Gastrocnemius medialis (tissue), 4 donors: ENCODE results near the gene TPO. TPM values are rescaled to one million over a fixed set of nuclear protein-coding genes. Genes with fewer than 3 reads are reported as not detected.
A peak's percentile ranks its signal among the peaks of the same experiment; 100 is the strongest.
"Not testable (repeated sequence)": the region's sequence is repeated elsewhere in the genome, so short reads cannot be mapped to it uniquely, and the experiment has no call there.

Experiments
- ATAC-seq, 2 donors: fragments of 150-250 bp; one replicate each; pipeline ENCODE4 v1.9.1; 2016
- DNase-seq, 2 donors: peaks; one replicate each; pipeline ENCODE4 v3.0.0-alpha.2; 2019
- H3K27ac ChIP-seq, 4 donors: fragments of 200-600 bp; sonication (generic); 1 replicate in 1 of 4; 2 replicates in 3 of 4; pipeline ENCODE4 v1.5.1; 2016 to 2018; ENCODE audit warnings: mild to moderate bottlenecking in 2 of 4, moderate library complexity in 1 of 4
- H3K27me3 ChIP-seq, 3 donors: fragments of 200-600 bp; sonication (generic) in 2 of 3; 1 replicate in 1 of 3; 2 replicates in 2 of 3; pipeline versions ENCODE4 v1.5.1 to v1.6.0; 2016 to 2019; ENCODE audit warnings: mild to moderate bottlenecking in 1 of 3, moderate library complexity in 1 of 3
- H3K36me3 ChIP-seq, 2 donors: fragments of 200-600 bp; sonication (generic) in 1 of 2; one replicate each; pipeline ENCODE4 v1.5.1; 2017 to 2018
- H3K4me1 ChIP-seq, 2 donors: fragments of 200-600 bp; sonication (generic) in 1 of 2; one replicate each; pipeline ENCODE4 v1.5.1; 2016 to 2017; ENCODE audit warnings: mild to moderate bottlenecking in 2 of 2
- H3K4me3 ChIP-seq, 4 donors: fragments of 200-600 bp; sonication (generic) in 3 of 4; 1 replicate in 1 of 4; 2 replicates in 3 of 4; pipeline ENCODE4 v1.5.1; 2016 to 2019; ENCODE audit warnings: mild to moderate bottlenecking in 2 of 4
- H3K9me3 ChIP-seq, 3 donors: fragments of 200-600 bp; sonication (generic) in 2 of 3; 1 replicate in 1 of 3; 2 replicates in 2 of 3; pipeline ENCODE4 v1.5.1; 2016 to 2019
- POLR2A ChIP-seq, 2 donors: fragments of 450-650 bp; IDR thresholded peaks; one replicate each; pipeline ENCODE4 v1.6.1; 2017; ENCODE audit warnings: antibody characterized with exemption in 2 of 2, mild to moderate bottlenecking in 2 of 2, moderate library complexity in 2 of 2
- in situ Hi-C, 4 donors: fragments of 200-750 bp; cut with MboI; loops; one replicate each; pipeline versions ENCODE4 v1.15.0 to v1.8.0; 2017; ENCODE audit warnings: low sequenced_read_pairs in 4 of 4
- intact Hi-C: fragments of 100-400 bp; cut with DNase I; formaldehyde crosslinking; loops from one replicate; pipeline ENCODE4 v1.15.1; 2023; ENCODE audit warnings: low total_unique reads
- total RNA-seq, 4 donors: library from RNA; depleted of rRNA; stranded (reverse); fragments of >200 nt; gene quantifications; one replicate each; pipeline versions ENCODE4 v1.1.0 to v1.2.3, GENCODE V29; 2016
- TF ChIP-seq, protein P1 (sequence below), 5 experiments: fragments of 450-650 bp in 3 of 5; fragments of 200-600 bp in 2 of 5; sonication (generic) in 2 of 5; IDR thresholded peaks in 4 of 5; conservative IDR thresholded peaks in 1 of 5; 1 replicate in 4 of 5; 2 replicates in 1 of 5; pipeline ENCODE4 v1.5.1; 2016 to 2019; ENCODE audit warnings: antibody characterized with exemption in 5 of 5, mild to moderate bottlenecking in 3 of 5, moderate library complexity in 3 of 5

TPO gene
- total RNA-seq, 4 donors from 2014 or later: 3.3 to 11.6 (median 5.3) TPM

DNA sequence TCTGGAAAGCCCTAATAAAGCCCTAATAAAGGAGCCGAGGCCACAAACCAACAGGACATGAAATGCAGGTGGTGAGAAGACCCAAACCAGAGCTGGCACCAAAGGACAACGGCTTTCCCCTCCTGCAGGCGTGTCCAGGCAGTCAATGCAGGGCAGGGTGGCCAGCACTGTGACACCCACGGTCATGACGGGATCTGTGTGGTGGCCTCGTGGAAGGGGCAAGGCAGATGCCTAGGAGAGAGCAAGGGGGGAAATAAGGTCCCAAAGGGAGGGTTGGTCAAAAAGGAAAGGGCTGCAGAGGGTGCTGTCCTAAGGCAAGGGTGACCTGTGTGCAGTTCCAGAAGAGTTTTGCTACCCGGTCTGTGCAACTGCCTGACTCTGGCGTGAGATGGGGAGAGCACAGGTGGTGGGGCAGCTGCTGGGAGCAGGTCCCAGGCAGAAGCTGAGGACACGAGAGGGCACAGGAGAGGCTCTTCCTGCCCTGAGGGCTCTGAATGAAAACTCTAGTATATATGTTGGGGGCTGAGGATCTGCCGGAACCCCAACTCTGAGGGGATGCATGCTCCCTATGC is 156.7 kb downstream of the TPO start:
- Histone ChIP-seq H3K27me3 (peaks cover 0 to 3% (median 0%) of the 10 kb centered on the region in 3 donors), H3K9me3 (no peaks in the 10 kb centered on the region), H3K36me3 (no peaks in the 10 kb centered on the region), H3K4me1 (no peaks in the 10 kb centered on the region), H3K4me3 (no peak overlapping the region), H3K27ac (no peak overlapping the region)
- DNase-seq (no peak), ATAC-seq (no peak)
- TF ChIP-seq, protein P1, sequence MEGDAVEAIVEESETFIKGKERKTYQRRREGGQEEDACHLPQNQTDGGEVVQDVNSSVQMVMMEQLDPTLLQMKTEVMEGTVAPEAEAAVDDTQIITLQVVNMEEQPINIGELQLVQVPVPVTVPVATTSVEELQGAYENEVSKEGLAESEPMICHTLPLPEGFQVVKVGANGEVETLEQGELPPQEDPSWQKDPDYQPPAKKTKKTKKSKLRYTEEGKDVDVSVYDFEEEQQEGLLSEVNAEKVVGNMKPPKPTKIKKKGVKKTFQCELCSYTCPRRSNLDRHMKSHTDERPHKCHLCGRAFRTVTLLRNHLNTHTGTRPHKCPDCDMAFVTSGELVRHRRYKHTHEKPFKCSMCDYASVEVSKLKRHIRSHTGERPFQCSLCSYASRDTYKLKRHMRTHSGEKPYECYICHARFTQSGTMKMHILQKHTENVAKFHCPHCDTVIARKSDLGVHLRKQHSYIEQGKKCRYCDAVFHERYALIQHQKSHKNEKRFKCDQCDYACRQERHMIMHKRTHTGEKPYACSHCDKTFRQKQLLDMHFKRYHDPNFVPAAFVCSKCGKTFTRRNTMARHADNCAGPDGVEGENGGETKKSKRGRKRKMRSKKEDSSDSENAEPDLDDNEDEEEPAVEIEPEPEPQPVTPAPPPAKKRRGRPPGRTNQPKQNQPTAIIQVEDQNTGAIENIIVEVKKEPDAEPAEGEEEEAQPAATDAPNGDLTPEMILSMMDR (IDR thresholded peaks at IDR 0.05 in 4 of 5, conservative IDR thresholded peaks at IDR 0.05 in 1 of 5): no peak
- TF ChIP-seq POLR2A (IDR thresholded peaks at IDR 0.05): no peak
- in situ Hi-C loops (no loop called here), intact Hi-C loops (no loop called here)

DNA sequence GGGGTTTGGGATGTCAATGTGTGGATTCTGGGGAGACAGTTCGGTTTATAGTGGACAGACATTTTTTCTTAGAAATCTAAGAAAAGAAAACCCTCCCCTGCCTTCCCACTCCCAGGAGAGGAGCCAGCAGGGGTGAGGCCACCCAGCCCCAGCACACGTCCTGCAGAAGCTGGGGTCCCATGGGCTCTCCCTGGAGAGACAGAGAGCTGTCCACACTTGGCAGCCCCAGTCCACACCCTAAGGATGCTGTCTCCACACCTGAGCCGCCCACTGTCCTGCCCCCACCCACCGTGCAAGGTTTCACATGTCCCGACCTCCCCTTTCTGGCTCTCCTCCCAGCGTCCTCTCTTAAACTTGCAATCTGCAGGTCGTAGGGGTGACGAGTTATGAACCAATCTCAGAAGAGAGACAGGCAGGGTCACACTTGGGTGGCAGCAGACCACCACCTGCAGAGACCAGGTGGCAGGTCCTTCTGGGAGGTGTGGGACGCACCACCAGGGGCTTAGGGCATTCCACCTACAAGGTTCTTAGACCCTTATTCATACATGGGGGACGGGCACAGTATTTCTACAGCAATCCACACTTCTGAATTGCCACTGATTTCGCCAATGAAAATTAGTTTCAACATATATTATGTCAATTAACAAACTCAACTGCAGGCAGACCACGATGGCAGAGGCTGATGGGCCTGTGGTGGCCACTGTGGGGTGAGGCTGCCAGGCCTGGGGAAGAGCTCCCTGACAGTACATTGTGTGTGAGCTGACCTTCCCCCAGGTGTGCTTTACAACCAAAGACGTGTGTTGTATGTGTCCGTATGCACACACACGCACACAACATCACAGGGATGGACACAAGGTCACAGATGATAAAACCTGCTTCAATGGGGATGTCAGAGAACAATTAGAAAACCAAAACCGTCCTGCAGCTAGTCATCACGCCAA is 158.5 kb downstream of the TPO start:
- Histone ChIP-seq H3K4me3 (no peak overlapping the region), H3K27me3 (peaks cover 0 to 3% (median 0%) of the 10 kb centered on the region in 3 donors), H3K9me3 (no peaks in the 10 kb centered on the region), H3K27ac (no peak overlapping the region), H3K36me3 (no peaks in the 10 kb centered on the region), H3K4me1 (no peaks in the 10 kb centered on the region)
- DNase-seq (no peak), ATAC-seq (no peak)
- in situ Hi-C loops (no loop called here), intact Hi-C loops (no loop called here)
- TF ChIP-seq POLR2A (IDR thresholded peaks at IDR 0.05): no peak
- TF ChIP-seq, protein P1 (IDR thresholded peaks at IDR 0.05 in 4 of 5, conservative IDR thresholded peaks at IDR 0.05 in 1 of 5): no peak

DNA sequence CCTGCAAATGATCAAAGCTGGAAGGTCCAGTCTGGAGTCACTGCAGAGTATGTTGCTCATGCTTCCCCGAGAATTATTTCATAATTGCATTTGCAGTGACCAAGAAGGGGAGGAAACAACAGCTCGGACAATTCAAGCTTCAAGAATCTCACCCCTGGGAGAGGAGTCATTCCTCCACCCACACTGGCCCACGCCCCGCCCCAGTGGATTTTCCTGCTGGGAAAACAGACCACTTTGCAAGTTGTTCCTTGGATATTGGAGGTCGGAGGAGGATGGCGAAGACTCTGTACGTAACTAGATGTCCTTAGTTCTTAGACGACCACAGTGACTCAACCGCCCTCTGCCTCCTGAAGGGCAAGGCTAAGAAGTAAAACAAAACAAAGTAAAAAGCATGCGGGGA is 159.4 kb downstream of the TPO start:
- in situ Hi-C loops: no loop called here
- no peaks in the 10 kb centered on the region for H3K4me1 ChIP-seq
- no peaks in the 10 kb centered on the region for H3K36me3 ChIP-seq
- no peak overlapping the region for H3K27ac ChIP-seq
- no peak for TF ChIP-seq POLR2A (IDR thresholded peaks at IDR 0.05)
- TF ChIP-seq, protein P1 (IDR thresholded peaks at IDR 0.05 in 4 of 5, conservative IDR thresholded peaks at IDR 0.05 in 1 of 5): no peak
- DNase-seq (peak in 1 of 2 donors; percentile 51), ATAC-seq (peak; percentile 49 to 65)
- no peaks in the 10 kb centered on the region for H3K9me3 ChIP-seq
- H3K27me3 ChIP-seq: peaks cover 0 to 3% (median 0%) of the 10 kb centered on the region in 3 donors
- intact Hi-C loops: no loop called here
- H3K4me3 ChIP-seq: no peak overlapping the region

DNA sequence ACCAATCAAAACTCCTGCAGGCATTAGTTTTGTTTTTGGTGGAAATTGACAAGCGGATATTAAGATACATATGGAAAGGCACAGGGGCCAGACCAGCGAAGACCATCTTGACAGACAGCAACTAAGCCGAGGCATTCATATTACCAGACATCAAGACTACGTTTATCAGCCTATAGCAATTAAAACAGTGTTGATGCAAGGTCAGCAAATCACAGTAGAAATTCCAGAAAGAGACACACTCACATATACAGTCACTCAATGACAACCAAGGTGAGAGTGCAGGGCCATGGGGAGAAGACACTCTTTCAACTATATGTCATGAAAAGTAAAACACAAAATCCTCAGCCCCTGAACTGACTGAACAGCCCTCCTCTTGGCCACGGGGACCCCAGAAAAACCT is 164.6 kb downstream of the TPO start:
- Histone ChIP-seq H3K27ac (no peak overlapping the region), H3K4me1 (no peaks in the 10 kb centered on the region), H3K27me3 (no peaks in the 10 kb centered on the region), H3K36me3 (no peaks in the 10 kb centered on the region), H3K4me3 (no peak overlapping the region), H3K9me3 (no peaks in the 10 kb centered on the region)
- ATAC-seq (no peak), DNase-seq (no peak)
- TF ChIP-seq POLR2A (IDR thresholded peaks at IDR 0.05): no peak
- TF ChIP-seq, protein P1 (IDR thresholded peaks at IDR 0.05 in 4 of 5, conservative IDR thresholded peaks at IDR 0.05 in 1 of 5): no peak
- intact Hi-C loops: no loop called here
- in situ Hi-C loops: no loop called here

DNA sequence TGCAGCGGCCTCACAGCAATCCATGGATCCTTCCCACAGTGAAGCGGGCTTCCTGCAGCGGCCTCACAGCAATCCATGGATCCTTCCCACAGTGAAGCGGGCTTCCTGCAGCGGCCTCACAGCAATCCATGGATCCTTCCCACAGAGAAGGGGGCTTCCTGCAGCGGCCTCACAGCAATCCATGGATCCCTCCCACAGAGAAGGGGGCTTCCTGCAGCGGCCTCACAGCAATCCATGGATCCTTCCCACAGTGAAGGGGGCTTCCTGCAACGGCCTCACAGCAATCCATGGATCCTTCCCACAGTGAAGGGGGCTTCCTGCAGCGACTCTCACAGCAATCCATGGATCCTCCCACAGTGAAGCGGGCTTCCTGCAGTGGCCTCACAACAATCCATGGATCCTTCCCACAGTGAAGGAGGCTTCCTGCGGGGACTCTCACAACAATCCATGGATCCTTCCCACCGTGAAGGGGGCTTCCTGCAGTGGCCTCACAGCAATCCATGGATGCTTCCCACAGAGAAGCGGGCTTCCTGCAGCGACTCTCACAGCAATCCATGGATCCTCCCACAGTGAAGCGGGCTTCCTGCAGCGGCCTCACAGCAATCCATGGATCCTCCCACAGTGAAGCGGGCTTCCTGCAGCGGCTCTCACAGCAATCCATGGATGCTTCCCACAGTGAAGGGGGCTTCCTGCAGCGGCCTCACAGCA is 168.1 kb downstream of the TPO start:
- H3K9me3 ChIP-seq, H3K4me1 ChIP-seq, H3K27ac ChIP-seq, ATAC-seq, intact Hi-C loops, H3K27me3 ChIP-seq, DNase-seq, in situ Hi-C loops, H3K36me3 ChIP-seq, H3K4me3 ChIP-seq: not testable (repeated sequence)
